Epithelial cell of proximal tubule (primary cell): ENCODE data around the gene TAF1C. TPM values are rescaled to one million over a fixed set of nuclear protein-coding genes. Genes with fewer than 3 reads are reported as not detected.

Source experiments
- DNase-seq: peaks from one replicate; pipeline ENCODE4 v3.0.0-alpha.2; 2011; ENCODE audit warnings: low read depth
- H3K4me3 ChIP-seq: 2 replicates; pipeline ENCODE4 v1.5.1; 2011; ENCODE audit warnings: low read depth, mild to moderate bottlenecking, low read length
- CTCF ChIP-seq: conservative IDR thresholded peaks from 2 replicates; pipeline ENCODE4 v1.5.1; 2012; ENCODE audit warnings: low read depth, mild to moderate bottlenecking, low read length
- total RNA-seq: library from RNA; depleted of rRNA; stranded (reverse); fragments of >200 nt; gene quantifications from 2 replicates; pipeline ENCODE4 v1.2.3, GENCODE V29; 2015

Gene TAF1C
- total RNA-seq, 1 donor from 2014 or later = 30.4 TPM

- DNase-seq = peak; percentile 33
- peak overlapping the region; percentile 2 for H3K4me3 ChIP-seq
- TF ChIP-seq CTCF = no peak
Observed at GRCh38 chr16:84228256-84228838, 41.5 kb upstream of the TAF1C start.

DNA sequence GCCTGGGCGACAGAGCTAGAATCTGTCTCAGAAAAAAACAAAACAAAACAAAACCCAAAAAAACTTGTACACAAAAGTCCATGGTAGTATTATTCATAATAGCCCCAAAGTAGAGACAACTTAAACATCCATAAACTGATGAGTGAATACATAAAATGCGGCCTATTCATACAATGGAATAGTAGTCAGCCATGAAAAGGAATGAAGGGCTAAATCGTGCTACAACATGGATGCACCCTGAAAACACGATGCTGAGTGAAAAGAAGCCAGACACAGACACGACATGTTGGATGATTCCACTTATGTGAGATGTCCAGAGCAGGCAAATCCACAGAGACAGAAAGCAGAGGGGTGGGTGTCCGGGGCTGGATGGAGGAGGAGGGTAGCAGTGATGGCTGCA lies 40.7 kb upstream of the TAF1C start:
- no peak for DNase-seq
- no peak for TF ChIP-seq CTCF
- H3K4me3 ChIP-seq = no peak overlapping the region

DNA sequence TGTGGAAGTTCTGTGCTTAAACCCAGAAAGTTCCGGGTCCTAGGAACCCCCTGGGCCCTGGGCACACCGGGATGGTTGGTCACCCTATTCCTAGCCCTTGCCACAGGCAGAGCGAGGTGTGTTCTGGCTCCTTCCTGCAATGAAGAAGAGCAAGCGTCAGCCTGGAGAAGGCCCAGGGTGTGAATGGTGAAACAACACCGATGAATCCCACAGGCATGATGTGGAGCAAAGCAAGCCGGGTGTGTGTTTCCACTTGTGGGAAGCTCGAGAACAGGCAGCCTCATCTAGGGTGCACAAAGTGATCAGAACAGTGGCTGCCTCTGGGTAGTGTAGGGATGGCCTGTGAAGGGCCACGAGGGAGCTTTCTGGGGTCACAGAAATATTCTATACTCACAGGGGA lies 39.2 kb upstream of the TAF1C start:
- TF ChIP-seq CTCF = no peak
- no peak for DNase-seq

GRCh38 chr16:84225571-84225970 lies 38.7 kb upstream of the TAF1C start:
- no peak for DNase-seq

More for the DNA sequence above, 39.2 kb upstream of the TAF1C start:
- H3K4me3 ChIP-seq = no peak overlapping the region

GRCh38 chr16:84225126-84225525 lies 38.3 kb upstream of the TAF1C start:
- no peak overlapping the region for H3K4me3 ChIP-seq
- no peak for DNase-seq
- no peak for TF ChIP-seq CTCF

More at GRCh38 chr16:84225571-84225970, 38.7 kb upstream of the TAF1C start:
- no peak overlapping the region for H3K4me3 ChIP-seq
- TF ChIP-seq CTCF = no peak

GRCh38 chr16:84224554-84224953 lies 37.7 kb upstream of the TAF1C start:
- DNase-seq = no peak
- H3K4me3 ChIP-seq = no peak overlapping the region
- no peak for TF ChIP-seq CTCF

- H3K4me3 ChIP-seq = no peak overlapping the region
- DNase-seq = no peak
- no peak for TF ChIP-seq CTCF
Observed at GRCh38 chr16:84223456-84223855, 36.6 kb upstream of the TAF1C start.
